NCI-H2227 treated with DMSO at 0.1 percent for 48 hours (cell line): ENCODE results near the gene ARHGAP42.
"Not testable (repeated sequence)": the region's sequence is repeated elsewhere in the genome, so short reads cannot be mapped to it uniquely, and the experiment has no call there.

ENCODE experiments used
- DNase-seq: peaks from one replicate; lab custom pipeline; 2025; lab: John Stamatoyannopoulos, UW

Gene ARHGAP42, protein sequence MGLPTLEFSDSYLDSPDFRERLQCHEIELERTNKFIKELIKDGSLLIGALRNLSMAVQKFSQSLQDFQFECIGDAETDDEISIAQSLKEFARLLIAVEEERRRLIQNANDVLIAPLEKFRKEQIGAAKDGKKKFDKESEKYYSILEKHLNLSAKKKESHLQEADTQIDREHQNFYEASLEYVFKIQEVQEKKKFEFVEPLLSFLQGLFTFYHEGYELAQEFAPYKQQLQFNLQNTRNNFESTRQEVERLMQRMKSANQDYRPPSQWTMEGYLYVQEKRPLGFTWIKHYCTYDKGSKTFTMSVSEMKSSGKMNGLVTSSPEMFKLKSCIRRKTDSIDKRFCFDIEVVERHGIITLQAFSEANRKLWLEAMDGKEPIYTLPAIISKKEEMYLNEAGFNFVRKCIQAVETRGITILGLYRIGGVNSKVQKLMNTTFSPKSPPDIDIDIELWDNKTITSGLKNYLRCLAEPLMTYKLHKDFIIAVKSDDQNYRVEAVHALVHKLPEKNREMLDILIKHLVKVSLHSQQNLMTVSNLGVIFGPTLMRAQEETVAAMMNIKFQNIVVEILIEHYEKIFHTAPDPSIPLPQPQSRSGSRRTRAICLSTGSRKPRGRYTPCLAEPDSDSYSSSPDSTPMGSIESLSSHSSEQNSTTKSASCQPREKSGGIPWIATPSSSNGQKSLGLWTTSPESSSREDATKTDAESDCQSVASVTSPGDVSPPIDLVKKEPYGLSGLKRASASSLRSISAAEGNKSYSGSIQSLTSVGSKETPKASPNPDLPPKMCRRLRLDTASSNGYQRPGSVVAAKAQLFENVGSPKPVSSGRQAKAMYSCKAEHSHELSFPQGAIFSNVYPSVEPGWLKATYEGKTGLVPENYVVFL

DNA sequence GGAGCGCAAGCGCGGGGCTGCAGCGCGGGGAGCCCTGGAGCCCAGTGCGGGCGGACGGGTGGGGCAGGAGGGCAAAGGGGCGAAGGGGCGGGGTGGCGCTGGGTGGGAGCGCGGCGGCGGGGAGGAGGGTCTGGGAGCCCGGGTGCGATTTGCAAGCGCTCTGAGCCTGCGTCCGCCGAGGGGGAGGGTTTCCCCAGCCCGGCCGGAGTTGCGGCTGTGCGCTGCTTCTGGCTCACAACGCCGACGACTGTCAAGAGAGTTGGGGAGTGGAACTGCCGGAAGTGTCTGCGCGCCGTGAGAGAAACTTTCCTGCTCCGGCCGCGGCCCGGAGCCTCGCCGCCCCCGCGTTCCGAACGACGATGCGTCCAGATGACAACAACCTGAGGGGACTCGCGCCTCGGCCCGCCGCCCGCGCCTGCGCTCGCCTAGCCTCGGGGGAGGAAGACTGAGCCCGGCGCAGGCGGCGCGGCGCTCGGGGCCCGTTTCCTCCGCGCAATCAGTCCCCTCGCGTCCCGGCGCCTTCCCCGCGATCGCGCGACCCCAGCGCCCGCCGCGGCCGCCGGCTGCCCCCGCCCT is at the start of gene ARHGAP42:
TSS of gene ARHGAP42 (plus strand) at position 235 of the 576 bp plus-strand sequence. CDS start 391 bp downstream, outside the sequence.
- no peak for DNase-seq

DNA sequence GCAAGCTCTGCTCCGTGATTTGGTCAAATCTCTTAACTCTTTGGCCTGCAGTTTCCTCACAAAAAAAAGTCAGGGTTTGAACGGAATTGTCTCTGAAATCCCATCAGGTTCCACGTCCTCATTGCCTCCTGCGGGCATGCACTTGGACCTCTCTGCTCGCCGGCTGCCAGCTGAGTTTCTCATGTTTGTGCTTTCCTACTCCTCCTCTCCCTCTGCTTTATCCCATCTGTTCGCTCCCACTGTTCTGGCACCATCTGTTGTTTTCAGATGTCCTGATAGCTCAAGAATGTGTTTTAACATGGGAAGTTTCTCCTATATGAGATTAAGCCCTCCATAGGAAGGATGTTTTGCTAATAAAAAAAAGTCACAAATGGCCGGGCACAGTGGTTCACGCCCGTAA is 49.4 kb upstream of the ARHGAP42 start:
- DNase-seq: no peak

DNA sequence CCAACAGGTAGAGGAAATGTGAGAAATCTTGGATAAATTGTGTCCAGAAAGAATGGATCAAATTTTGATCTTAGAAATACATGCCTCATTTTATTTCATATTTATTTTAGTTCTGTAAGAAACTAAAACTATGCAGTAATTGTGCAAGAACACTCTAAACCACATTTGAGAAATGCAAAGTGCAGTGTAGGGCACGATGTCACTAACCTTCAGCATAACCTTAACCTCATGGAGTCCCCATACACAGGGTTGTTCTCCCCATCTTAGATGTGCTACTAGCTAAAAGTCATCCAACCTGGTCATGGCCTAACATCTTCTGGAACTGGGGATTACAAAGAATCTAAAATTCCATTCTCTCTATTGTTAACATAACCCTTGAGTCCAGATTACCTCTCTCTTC is 48.4 kb upstream of the ARHGAP42 start:
- DNase-seq: no peak

DNA sequence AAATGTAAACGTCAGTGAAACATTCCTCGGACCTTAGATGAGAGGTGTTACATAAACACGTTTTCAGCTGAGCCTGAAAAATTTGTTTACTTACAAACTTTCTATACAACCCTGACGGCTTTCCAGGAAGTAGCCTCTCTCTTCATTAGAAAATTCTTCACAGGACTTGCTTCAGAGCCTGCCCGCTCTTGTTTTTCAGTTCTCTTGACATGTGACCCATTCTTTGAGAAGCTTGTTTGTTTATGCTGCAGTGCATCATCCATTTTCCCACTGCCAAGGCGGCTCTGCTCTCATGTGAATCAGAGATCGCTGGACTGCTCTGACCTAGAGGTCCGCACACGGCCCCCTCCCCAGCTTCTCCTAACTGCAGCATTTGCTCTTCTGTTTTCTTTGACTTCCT is 47.9 kb upstream of the ARHGAP42 start:
- DNase-seq: no peak

DNA sequence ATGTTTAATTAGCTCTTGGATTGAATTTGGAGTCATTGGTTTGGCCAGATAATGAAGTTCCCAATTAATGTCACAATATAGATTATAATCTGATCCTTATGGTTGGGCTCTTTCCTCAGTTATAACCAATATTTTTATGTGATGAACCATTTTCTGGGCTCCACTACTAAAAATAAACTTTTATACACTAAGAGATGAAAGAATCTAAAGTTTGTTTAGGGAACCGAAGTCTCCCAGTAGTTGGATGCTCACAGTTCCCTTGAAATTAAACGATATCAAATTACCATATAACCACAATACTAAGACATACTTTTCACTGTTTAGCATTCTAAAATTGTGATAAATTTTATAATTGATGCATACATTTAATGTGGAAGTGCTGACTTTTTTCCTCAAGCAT is 47.0 kb upstream of the ARHGAP42 start:
- DNase-seq: no peak

DNA sequence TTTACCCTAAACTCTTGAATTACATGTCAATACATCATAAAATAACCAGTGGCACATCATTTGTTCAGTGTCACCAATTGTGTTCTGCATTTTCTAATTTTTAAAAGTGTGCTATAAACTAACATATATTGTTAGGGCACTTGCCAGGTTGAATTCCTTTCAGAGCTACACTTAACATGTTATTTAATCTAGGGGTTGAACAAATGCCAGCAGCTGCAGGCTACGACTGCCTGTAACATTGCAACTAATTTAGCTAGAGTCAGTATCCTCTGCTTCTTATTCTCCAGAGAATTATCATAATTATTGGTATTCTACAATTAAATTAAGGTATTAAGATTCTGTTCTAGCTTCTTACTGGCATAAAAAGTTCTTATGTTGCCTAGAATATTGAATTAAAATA is 46.4 kb upstream of the ARHGAP42 start:
- DNase-seq: no peak

DNA sequence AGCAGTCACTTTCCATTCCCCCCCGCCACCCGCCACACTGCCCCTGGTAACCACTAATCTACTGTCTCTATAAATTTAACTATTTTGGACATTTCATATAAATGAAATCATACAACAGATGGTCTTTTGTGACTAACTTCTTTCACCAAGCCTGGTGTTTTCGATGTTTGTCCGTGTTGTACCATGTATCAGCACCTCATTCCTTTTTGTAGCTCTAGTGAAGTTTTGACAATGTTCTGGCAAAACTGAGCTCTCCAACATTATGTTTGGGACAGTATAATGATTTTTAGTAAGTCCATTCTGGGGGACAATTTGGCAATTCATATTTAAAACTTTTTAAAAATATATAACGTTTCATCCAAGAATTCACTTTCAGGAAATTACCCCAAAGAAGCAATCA is 45.6 kb upstream of the ARHGAP42 start:
- DNase-seq: no peak

DNA sequence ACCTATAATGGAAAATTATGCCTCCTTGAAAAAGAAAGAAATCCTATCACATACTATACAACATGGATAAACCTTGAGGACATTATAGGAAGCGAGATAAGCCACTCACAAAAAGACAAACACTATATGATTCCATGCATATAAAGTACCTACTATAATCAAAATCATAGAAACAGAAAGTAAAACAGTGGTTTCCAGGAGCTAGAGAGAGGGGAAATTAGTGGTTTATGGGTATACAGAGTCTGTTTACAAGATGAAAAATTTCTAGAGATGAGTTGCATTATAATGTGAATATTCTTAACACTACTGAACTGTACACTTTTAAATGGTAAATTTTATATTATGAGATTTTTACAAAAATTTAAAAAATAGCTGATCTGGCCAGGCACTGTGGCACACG is 40.5 kb upstream of the ARHGAP42 start:
- DNase-seq: no peak

DNA sequence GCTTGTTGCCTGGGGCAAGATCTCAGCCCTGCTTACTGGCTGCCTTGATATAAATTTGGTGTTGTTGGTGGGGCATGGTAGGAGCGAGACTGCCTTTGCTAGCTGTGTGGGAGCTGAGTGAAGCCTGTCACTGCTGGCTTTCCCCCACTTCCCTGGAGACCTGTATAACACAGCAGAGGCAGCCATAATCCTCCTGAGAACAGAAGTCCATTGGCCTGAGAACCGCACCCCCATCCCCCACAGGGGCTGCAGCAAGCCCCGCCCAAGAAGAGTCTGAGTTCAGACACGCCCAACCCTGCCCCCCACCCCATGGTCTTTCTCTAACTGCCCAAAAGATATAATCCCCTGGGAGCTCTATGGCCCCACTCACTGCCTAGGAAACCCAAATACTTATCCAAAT is 39.2 kb upstream of the ARHGAP42 start:
- no peak for DNase-seq

DNA sequence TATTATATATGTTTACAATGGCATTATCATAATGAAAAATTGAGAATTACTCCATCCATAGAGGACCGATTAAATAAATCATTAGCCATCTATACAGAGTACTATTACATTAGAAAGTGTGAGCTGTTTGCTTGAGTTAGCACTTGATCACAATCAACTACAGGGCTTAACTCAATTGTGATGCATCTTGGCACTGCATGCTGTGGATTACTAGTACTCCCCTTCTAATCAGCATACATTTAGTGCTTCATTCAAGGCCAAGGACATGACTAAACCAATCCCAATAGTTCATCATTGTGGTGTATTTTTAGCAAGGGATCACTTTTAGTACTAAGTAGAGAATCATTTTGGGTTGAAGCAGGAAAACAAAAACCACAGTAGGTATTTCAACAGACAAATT is 23.5 kb upstream of the ARHGAP42 start:
- no peak for DNase-seq

DNA sequence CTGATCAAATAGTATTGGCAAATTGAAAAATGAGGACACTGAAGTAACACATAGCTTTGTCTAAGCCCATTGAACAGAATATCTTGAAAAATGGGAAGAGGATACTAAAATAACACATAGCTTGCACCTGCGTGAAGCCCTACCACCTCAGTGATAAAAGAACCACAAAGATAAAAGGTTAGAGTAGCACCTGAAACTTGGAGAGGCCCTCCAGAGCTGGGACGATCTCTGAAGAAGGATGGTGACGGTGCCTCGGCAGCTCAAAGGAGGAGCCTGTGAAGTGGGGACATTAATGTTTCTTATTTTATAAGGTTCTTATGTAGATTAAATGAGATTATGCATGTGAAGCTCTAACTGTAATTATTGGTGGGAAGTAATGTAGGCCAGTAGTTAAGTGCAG is 23.1 kb upstream of the ARHGAP42 start:
- DNase-seq: no peak

DNA sequence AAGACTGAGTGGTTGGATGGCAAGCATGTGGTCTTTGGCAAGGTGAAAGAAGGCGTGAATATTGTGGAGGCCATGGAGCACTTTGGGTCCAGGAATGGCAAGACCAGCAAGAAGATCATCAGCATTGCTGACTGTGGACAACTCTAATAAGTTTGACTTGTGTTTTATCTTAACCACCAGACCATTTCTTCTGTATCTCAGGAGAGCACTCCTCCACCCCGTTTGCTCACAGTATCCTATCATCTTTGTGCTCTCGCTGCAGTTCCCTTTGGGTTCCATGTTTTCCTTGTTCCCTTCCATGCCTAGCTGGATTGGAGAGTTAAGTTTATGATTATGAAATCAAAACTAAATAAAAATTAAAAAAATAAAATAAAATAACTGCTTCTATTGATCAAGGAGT is 20.3 kb upstream of the ARHGAP42 start:
- not testable (repeated sequence) for DNase-seq

DNA sequence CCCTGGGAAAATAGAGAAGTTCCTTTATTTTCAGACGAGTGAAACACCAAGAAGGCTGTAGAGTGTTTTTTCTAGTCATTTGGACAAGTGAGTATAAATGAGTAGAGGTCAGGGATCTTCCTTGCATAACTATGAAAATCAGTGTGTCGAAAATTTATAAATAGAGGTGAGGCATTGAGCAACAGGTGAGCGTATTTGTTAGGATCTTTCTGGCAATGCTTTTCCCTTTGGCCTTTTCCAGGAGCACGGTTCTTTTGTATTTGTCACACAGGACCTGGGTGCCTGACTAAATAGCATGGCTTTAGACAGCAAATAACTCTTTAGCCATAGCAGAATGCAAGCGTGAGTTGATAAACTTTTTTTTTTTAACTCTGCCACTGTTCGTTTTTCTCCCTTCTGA is 19.6 kb upstream of the ARHGAP42 start:
- no peak for DNase-seq

DNA sequence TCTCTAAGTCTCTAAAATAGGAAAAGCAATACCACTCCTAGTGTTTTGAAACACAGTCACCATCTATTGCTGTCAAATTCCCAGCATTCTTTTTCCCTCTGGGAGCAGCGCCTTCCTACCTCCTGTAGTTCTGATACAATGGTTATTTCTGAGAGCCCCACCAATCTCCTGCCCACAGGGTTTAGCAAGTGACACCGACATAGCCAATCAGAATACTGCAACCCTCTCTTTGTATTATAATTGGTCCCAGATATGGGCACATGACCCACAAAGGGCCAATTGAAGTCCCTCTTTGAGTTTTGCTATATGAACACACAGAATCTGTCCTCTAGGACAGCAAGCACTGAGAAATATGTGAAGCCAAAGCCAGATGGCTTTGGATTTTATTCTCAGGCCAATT is 16.9 kb upstream of the ARHGAP42 start:
- DNase-seq: no peak

DNA sequence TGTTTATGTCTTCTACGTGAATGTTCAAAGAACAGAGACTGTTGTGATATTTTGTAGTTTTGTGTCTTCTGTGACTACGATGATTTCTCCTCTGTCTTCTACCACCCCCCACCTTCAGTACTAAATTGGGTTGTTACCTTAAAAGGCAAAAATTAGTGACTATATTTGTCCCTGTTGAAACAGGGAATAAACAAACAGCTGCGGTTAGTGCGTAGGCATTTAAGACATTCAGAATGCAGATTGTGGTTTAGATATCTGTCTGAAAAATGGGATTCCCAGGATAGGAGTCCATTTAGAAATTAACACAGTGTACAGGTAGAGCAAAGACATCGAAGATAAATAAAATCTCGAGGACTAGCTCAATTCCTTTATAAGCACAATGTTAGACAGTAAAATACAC is 15.6 kb upstream of the ARHGAP42 start:
- no peak for DNase-seq

DNA sequence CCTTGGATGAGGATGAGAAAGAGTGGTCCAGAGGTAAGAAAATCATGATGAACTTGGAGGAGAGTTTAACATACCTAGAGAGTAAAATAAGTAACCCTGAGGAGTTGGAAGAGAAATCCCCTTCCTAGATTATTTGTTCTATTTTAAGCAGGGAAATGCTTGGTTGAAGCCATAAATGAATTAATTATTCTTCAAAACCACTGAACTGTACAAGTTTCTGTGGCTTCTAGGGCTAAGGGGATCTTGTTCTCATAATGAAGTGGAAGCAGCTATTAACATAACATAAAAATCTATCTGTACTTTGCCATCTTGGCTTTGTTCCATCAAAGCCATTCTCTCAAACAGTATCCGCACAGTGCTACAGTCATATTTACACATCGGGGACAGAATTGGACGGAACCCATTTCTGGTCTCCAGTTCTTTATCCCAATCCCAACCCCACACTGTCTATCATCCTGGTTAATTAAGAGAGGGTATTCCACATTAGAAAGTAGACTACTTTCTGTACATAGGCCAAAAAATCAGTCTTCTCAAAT is 14.5 kb upstream of the ARHGAP42 start:
- no peak for DNase-seq

DNA sequence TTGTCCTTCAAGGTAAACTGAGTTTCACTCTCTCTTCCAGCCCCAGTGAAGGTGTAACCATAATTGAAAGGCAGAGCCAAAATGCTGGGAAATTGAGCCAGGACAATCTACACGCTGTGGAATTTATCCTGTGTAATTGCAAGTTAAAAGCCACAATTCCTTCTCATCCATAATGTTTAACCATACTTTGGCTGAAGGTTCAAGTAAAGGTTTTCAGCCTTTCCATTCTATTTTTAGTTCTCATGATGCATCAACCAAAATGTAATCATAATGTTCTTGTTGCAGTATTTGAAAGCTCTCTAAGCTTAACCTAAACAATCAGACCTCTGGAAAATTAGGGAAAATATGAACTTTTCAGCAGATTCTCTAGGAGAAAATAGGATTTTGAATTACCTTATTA is 14.0 kb upstream of the ARHGAP42 start:
- no peak for DNase-seq

DNA sequence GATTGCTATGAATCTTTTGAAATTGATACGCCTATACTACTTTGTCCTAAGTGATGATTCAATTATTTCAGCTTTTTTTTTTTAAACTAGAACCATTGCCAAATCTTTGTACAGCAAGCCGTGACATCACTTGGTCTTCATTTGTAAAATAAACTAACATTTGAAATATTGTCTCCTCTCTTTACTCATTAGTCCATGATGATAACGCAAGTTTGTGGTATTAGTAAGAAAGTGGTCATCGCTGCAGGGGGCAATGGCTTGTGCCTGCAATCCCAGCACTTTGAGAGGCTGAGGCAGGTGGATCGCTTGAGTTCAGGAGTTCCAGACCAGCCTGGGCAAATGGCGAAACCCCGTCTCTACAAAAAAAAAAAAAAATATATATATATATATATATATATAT is 12.9 kb upstream of the ARHGAP42 start:
- DNase-seq: no peak

DNA sequence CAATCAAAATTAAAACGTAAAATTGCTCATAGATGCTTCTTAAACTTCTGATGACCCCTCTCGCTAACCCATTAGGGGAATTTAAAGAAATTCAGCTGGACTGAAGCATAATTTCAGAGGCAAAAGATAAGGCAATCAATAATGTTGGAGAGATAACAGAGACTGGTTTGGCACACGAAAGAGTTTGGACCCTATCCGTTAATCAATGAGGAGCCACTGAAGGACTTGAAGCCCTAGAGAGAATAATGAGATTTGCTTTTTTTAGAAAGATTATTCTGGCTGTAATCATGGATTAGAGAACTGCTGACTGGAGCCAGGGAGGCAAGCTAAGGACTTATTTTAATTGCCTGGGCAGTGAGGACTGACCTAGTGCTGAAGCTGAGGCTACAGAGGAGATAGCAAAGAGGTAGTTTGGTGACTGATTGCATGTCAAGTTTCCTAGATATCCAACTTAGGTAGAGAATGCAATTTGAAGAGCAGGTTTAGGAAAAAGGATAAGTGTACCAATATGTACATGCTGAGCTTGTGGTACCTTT is 11.9 kb upstream of the ARHGAP42 start:
- no peak for DNase-seq

DNA sequence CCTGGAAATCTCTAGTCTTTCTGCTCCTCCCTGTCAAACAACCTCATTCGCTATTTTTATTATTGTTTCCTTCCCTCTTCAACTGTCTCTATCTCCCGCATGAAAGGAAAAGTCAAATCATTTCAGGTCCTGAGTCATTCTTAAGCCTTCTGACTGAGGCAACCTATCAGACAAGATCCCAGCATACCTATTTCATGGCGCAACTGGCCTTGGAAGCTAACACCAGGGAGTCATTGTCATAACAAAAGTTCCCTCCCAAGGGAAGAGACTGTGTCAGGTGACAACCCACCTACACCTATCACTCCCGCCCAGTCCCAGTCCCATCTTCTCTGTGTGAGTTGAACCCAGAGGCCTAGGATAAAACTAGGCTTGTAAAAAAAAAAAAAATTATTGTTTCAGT is 10.2 kb upstream of the ARHGAP42 start:
- no peak for DNase-seq

DNA sequence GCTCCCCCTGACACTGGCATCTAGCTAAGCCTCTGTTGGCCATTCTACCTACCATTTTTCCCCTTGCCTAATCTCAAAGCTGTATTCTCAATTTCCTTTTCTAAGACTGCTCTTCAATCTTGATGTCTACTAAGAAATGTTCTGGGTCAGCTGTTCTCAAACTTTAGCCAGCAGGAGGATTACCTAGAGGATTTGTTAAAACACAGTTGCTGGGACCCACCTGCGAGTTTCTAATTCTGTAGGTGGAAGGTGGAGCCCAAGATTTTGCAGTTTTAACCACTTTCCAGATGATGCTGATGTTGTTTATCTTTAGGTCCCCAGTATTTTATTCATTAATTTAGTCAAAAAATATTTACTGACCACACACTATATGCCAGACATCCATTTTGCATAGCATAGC is 9.3 kb upstream of the ARHGAP42 start:
- no peak for DNase-seq

DNA sequence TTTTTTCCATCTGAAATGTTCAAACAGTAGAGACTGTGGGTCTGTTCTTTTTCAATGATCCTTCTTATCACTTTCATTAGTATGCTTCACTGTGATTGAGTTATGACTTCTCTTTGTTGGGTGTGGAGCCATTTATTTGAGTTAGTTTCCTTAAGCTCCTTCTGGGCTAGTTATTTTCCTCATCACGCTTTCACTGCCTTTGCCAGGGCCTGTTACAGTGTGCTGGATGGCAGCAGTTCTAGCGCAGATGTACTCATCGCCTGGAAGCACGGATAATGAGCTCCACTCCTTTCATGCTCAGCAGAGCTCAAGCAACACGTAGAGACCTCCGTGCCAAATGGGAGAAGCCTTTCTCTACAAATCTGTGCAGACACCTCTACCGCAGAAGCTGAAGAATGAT is 7.0 kb upstream of the ARHGAP42 start:
- no peak for DNase-seq
